HG03558 (cell line): ENCODE data around the gene UBR2.
"Not testable (repeated sequence)": the region's sequence is repeated elsewhere in the genome, so short reads cannot be mapped to it uniquely, and the experiment has no call there.

Experiments
- ATAC-seq: cut with Tn5 transposase; IDR thresholded peaks from one replicate; pipeline ENCODE4 v1.9.1; 2021; ENCODE audit warnings: moderate number of reproducible peaks; ENCODE audit not compliant: unreplicated experiment; ENCODE audit errors: extremely low read depth

The UBR2 gene

DNA sequence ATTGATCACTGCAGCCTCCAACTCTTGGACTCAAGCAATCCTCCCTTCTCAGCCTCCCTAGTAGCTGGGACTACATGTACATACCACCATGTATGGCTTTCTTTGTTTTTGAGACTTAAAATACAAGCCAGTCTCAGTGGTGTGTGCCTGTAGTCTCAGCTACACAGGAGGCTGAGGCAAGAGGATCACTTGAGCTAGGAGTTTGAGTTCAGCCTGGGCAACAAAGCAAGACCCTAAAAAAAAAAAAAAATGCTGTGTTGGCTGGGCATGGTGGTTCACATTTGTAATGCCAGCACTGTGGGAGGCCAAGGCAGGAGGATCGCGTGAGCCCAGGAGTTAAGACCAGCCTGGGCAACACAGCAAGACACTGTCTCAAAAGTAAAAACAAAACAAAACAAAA, 51.7 kb downstream of the UBR2 start:
- no peak for ATAC-seq

DNA sequence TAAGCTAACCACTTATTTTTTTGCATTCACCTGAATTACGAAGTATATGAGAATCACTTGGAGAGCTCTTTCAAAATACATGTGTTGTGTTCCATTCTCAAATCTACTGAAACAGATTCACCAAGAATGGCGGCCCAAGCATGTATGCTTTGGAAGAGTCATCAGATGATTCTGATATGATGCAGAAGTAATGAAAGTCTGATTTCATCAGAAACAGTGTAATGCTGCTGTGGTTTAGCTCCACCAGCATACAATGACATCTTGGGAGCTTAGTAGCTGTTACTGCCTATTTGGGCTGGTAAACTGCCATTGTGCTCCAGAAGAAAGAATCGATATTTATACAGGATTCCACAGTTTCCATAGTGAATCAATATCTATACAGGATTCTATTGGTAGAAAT, 52.9 kb downstream of the UBR2 start:
- ATAC-seq, result no peak

DNA sequence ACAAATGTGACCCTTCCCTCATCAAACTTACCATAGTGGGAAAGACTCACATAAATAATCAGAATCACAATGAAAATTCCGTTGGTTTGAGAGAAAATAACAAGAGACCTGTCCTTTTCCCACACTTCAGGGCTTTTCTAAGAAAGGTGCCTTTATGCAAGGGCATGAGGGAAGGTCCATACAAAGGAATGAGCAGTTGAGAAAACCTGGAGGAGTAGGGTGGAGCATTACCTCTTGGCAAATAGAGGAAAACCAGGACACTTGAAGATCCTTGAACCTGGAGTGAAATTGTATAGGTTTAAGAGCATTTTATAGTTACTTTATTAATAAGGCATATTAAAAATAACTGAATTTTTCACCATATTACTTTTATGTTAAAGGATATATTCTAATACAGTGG, 54.3 kb downstream of the UBR2 start:
- ATAC-seq, result no peak

DNA sequence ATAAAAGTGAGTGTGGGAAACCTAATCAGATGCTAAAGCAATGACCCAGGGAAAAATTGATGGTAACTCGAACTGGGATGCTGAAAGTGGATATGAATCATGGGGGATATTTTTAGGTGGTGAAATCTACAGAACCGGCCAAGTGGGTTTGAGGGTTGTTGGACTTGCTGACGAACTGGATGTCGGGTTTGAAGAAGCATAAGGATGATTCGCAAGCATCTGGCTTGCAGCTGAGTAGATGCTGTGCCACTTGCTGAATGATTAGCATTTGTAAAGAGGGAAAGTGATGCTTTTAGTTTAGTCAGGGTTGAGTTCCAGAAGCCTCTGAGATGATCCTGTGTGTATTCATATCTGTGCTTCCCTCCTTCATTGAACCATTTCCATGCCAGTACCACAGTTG, 54.9 kb downstream of the UBR2 start:
- ATAC-seq, result no peak

DNA sequence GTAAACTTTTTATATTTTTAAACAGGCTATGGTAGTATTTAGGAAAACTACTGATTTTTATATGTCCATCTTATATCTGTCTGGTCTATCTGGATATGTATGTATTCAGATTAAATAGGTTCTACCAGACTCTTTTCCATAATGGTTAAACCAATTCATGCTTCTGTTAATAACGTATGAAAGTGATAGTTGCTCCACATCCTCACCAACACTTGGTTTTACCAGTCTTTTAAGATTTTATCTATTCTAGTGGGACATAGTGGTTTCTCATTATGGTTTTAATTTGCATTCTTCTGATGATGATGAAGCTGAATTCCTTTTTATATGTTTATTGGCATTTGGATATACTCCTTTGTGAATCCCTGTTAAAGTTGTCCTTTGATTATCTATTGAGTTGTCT, 56.1 kb downstream of the UBR2 start:
- ATAC-seq, result no peak

DNA sequence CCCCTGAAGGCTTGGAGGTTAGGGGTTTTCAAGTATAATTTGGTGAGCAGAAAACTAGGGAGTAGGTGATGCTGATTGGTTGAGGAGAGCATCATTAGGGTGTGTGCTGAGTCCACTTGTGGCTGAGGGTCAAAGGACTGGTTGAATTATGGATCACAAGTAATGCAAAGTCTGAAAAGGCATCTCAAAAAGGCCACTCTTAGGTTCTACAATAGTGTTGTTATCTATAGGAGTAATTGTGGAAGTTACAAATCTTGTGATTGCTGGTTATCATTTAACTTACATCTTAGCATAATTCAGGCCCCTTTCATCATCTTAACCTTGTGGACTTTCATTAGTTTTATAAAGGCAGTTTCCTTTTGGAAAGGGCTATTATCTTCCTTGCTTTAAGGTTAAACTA, 60.8 kb downstream of the UBR2 start:
- ATAC-seq, result no peak

DNA sequence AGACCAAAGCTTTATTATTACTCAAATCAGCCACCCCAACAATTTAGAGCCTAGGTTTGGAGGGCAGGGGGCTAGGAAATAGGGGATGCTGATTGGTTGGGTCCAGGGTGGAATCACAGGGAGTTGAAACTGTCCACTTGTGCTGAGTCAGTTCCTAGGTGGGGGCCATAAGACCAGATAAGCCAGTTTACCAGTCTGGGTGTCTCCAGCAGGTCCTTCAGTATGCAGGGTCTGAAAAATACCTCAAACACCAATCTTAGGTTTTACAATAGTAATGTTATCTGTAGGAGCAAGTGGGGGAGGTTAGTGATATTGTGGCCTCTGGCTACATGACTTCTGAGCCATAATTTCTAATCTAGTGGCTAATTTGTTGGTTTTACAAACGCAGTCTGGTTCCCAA, 63.2 kb downstream of the UBR2 start:
- ATAC-seq, result no peak

DNA sequence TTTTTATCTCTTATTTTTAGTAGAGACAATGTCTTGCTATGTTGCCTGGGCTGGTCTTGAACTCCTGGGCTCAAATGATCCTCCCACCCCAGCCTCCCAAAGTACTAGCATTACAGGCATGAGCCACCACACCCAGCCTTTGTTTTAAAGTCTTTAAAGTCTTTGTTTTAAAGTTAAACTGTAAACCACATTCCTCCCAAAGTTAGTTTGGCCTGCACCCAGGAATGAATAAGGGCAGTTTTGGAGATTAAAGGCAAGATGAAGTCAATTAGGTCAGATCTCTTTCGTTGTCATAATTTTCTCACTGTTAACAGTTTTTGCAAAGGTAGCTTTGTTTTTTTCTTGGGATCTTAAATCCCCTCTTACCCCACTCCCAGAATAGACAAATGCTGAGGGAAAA, 63.8 kb downstream of the UBR2 start:
- no peak for ATAC-seq

DNA sequence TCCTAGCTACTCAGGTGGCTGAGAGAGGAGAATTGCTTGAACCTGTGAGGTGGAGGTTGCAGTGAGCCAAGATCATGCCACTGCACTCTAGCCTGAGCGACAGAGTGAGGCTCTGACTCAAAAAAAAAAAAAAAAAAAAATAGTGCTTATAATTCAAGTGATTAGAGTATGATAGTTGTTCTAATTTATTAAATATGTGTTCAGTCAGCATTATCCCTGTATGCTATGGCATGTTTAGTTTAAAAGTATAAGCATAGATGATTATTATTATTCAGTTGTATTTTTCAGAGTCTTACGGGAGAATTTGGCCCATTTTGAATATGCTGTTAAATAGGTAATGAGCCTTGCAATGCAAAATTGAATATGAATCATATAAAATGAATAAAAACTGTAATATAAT, 64.8 kb downstream of the UBR2 start:
- no peak for ATAC-seq

DNA sequence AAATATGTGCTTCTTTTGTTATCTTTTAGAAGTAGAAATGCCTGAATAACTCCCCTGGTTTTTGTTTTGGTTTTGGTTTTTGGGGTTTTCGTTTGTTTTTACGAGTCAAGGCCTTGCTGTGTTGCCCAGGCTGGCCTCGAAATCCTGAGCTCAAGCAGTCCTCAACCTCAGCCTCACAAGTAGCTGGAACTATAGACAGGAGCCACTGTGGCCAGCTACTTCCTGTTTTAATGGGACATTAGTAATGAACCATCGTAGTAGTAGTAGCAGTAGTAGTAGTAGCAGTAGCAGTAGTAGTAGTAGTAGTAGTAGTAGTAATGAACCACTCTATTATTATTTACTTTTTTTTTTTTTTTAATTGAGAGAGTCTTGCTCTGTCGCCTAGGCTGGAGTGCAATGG, 66.0 kb downstream of the UBR2 start:
- no peak for ATAC-seq

DNA sequence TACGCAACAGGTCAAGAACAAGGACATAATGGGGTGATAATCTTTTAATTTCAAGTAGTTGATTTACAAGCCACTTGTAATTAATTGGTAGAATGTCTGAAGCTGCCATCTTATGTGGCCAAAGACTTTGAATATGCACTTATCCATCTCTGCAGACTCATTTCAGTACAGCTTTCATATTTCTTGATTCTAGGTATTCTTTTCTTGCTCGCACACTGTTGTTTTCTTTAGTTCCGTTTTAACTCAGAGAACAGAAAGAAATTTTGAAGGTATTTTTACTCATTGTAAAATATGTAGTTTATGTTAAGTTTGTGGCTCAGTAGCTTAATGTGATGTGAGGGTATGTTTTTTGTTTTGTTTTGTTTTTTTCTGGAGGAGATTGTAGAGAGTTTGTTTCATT, 73.9 kb downstream of the UBR2 start:
- no peak for ATAC-seq

DNA sequence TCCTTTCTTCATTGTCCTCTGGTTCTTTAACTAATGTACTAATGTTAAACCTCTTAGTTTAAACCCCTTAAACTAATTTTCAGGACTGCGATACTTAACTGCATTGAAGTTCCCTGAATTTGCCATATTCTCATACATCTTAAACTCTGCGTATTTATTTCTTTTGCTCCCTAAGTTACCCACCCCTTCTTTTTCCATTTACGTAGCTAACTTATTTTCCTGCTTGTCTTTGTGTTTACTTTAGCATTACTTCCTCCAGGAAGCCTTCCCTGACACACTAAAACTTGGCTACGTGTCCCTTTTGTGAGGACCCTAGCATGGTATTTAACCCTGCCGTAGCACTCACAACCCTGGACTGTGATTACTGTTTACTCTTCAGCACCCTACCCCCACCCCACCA, 79.0 kb downstream of the UBR2 start:
- ATAC-seq, result no peak

DNA sequence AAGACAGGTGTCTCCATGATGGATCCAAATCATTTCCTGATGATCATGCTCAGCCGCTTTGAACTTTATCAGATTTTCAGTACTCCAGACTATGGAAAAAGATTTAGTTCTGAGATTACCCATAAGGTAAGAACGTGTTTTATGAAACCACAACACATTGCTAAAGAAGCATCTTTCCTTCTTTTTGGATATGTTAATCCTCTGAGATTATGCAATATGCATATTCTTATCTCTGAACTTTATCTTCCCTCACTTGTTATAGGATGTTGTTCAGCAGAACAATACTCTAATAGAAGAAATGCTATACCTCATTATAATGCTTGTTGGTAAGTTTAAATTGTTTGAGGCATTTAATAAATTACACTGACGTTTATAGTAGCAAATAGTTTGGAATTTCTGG, 80.4 kb downstream of the UBR2 start:
- ATAC-seq, result no peak

DNA sequence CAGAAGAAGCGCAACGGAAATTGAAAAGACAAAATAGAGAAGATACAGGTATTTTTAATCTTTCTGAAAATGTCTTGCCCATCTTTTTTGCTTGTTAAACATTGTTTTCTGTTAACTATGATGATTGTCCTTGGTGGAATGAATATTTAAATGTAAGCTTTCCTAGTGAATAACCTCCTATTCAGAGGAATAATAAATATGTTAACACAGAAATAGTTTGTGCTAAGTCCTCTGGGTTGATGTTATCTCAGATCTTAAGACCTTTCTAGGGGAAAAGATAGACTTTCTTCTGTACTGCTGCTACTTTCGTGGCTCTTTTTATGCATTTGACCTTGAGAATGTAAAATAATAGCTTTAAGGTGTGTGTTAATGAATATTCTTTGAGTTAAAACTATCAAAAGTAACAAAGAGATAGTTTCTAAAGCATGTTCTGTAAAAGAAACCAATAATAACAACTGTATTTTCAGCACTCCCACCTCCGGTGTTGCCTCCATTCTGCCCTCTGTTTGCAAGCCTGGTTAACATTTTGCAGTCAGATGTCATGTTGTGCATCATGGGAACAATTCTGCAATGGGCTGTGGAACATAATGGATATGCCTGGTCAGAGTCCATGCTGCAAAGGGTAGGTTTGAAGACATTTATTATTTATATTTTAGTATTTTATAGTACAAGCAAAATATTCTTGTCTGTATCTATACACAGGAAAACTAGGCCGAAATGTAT, 88.4 kb downstream of the UBR2 start:
- no peak for ATAC-seq

DNA sequence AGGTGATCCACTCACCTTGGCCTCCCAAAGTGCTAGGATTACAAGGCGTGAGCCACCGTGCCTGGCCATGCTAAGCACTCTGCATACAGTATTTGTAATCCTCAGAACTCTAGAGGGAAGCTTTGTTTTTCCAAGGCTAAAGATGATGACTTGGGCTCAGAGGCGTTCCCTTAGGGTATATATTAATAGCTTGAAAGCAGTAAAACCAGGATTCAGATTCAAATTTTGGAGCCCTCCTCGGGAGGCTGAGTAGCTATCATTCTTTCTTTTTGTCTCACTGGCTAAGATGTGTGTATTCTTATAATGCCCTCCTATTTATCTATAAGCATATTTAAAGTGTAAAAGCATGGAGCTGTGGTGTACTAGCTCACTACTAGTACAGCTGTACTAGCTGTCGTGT, 90.0 kb downstream of the UBR2 start:
- no peak for ATAC-seq

DNA sequence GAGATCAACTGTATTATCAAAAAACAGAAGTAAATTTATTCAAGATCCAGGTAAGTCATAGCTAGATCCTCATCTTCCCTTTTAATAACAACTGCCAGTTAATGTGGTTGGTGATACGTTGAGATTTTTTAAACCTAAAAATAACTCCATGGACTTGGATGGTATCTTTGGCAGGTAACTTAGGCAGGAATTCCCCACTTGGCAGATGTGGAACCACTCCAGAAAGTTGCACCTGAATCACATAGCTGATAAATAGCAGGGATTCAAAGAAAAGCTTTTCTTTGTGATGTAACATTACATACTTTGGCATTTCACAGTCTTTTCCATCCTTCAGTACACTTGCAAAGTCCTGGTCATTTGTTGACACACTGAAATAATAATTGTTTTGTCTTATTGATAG, 96.0 kb downstream of the UBR2 start:
- no peak for ATAC-seq

DNA sequence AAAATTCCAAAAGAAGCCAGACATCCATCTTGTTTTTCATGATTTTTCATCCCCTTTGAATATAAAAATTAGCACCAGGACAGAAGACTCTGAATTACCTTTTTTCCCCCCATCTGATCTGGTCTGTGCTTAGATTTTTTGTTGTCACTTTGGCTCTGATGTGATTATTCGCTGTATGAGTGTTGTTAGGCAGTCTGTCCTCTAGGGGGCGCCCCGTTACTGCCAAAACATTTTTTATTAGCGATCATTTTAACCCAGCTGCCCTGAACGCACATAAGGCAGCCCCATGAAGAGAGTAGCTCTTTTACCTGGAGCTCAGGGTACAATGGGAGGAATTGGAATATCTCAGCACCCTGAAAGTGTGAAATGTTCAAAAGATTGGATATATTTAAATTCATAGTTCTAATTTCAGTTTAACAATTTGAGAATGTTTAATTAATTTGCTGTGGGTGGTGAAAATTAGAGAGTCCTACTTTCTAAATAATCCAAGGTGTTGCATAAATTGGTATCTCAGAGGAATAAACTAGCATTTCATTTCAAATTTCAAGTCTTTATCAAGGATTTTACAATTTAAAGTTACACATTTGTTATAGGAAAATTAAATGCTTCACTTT, 97.8 kb downstream of the UBR2 start:
- no peak for ATAC-seq

DNA sequence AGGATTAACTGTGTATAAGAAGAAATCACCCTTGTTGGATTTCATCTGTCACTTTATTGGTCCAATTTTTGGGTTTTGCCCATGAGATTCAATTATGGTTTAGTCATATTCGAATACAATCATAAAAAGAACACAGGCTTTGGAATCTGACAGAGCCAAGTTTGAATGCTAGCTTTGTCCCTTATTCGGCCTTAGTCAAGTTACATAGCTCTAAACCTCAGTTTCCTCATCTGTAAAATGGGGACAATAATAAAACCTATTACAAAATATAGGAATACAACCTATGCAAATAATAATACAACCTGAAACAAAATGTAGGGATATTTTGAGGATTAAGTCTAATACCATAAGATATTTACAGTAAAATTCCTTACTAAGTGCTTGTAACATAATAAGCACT, 100.9 kb downstream of the UBR2 start:
- ATAC-seq, result no peak

DNA sequence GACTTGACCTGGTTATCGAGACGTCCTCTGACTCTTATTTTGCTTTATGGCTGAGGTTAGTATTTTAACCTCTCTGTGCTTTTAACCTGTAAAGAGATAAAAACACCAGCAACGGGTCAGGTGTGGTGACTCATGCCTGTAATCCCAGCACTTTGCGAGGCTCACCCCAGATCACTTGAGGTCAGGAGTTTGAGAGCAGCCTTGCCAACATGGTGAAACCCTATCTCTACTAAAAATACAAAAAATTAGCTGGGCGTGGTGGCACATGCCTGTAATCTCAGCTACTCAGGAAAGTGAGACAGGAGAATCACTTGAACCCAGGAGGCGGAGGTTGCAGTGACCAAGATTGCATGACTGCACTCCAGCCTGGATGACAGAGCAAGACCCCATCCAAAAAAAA, 110.5 kb downstream of the UBR2 start:
- not testable (repeated sequence) for ATAC-seq

DNA sequence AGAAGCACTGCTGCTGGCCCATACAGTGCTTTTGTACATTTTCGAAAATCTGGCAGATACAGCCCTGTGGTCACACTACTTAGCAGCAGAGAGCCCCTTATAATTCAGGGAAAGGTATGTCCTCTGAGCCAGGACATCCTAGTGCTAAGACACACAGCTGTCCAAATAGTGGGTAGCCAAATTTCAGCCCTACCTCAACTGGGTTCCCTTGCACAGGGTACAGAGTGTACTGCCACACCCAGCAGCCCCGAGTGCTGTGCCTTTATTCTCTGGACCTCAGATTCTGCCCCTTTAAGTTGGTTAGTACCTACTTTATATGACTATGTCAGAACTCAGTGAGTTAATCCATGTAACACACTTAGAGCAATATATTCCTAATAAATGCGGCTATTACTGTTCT, 111.0 kb downstream of the UBR2 start:
- no peak for ATAC-seq

DNA sequence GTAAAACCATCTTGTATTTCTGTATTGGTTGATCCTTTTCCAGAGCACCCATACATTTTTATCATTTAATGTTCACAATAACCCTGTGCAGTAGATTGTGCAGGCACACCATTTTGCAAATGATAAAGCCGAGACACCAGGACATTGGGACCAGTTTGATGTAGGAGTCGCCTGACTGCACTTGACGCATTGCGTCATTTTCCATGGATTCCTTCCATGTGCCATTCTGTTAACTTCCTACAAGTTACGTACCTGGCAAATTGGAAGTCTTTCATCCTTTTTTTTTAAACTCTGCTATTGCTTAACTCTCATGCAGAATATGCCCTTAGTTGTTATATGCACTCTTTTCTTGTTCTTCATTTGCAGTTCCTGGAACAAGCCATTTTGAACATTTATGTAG, 115.5 kb downstream of the UBR2 start:
- ATAC-seq, result no peak

DNA sequence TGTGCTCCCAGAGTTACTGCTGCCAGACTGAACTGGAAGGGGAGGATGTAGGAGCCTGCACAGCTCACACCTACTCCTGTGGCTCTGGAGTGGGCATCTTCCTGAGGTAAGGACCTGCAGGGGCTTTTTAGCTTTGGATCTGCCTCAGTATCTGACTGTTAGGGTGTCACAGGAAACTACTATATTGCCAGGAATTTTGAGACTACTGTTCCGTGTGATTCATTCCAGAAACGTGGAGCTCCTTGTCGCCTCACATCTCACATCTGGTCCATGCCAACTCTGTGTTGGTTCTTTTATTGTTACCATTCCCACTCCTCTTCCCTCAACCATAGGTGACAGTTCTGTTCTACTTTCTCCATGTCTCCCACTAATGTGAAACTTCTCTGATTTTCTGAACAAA, 124.5 kb downstream of the UBR2 start:
- ATAC-seq, result no peak
